Activated T-cell treated with anti-CD3 and anti-CD28 coated beads, Interleukin-2, amount 50 U/mL, for 4 hours (primary cell): Measurements from ENCODE around the gene CDH4. TPM values are rescaled to one million over a fixed set of nuclear protein-coding genes. Genes with fewer than 3 reads are reported as not detected.

ENCODE experiments used
- ATAC-seq, 2 donors: fragments of 200-7000 bp; cut with Tn5 transposase; one replicate each; pipeline ENCODE4 v1.10.0; 2021
- DNase-seq: peaks from one replicate; pipeline ENCODE4 v3.0.0-alpha.2; 2020
- H3K27me3 Mint-ChIP-seq: one replicate; pipeline ENCODE4 v1.8.0; 2021; ENCODE audit warnings: low read depth, mixed read lengths
- H3K36me3 Mint-ChIP-seq: one replicate; pipeline ENCODE4 v1.8.0; 2022; ENCODE audit warnings: mixed read lengths; ENCODE audit not compliant: insufficient read depth
- H3K4me1 Mint-ChIP-seq: one replicate; pipeline ENCODE4 v1.8.0; 2021; ENCODE audit warnings: low read depth, mixed read lengths
- H3K4me3 Mint-ChIP-seq: one replicate; pipeline ENCODE4 v1.8.0; 2021; ENCODE audit warnings: mild to moderate bottlenecking, moderate library complexity, mixed read lengths
- H3K9me3 Mint-ChIP-seq: one replicate; pipeline ENCODE4 v1.8.0; 2021; ENCODE audit warnings: mixed read lengths
- total RNA-seq, 3 donors: library from RNA; stranded (reverse); gene quantifications; one replicate each; pipeline ENCODE4 v1.2.1, GENCODE V29; 2021

The CDH4 gene
- total RNA-seq, 3 donors from 2014 or later, result 0.10 TPM; not detected in 2

- H3K4me3 Mint-ChIP-seq, result no peak overlapping the region
- peaks cover 3% of the 10 kb centered on the region for H3K9me3 Mint-ChIP-seq
- no peaks in the 10 kb centered on the region for H3K4me1 Mint-ChIP-seq
- no peaks in the 10 kb centered on the region for H3K36me3 Mint-ChIP-seq
- ATAC-seq (no peak), DNase-seq (no peak)
- H3K27me3 Mint-ChIP-seq, result no peaks in the 10 kb centered on the region
Measured at GRCh38 chr20:61674121-61674520, 422.1 kb downstream of the CDH4 start.

DNA sequence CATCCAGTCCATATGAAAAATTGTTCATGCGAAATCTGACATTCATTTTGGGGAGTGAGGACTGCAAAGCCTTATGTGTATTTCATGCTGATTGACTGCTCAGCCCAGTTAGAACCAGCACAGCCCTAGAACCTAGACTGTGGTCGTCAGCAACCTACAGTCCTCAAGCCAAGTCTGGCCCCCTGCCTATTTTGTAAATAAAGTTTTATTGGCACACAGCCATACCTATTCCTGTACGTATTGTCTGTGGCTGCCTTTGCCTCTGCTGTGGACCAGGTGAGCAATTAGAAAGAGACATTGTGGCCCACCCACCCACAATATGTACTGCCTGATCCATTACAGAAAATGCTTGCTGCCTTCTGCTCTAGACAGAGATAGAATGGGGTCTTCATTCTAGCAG lies 422.6 kb downstream of the CDH4 start:
- no peak for ATAC-seq

DNA sequence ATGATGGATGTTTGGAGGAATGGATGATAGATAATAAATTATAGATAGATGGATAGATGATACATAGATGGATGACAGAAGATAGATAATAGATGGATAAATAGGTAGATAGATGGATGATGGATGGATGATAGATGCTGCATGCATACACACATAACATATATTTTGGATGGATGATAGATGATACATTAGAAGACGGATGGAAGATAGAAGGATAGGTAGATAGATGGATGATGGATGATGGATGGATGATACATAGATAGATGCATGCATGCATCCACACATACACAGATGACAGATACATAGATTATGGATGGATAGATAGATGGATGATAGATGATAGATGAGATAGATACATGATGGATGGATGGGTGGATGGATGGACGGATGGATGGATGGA lies 425.9 kb downstream of the CDH4 start:
- Mint-ChIP-seq H3K4me1 (no peaks in the 10 kb centered on the region), H3K27me3 (no peaks in the 10 kb centered on the region), H3K4me3 (no peak overlapping the region), H3K9me3 (peaks cover 3% of the 10 kb centered on the region), H3K36me3 (no peaks in the 10 kb centered on the region)
- ATAC-seq (no peak), DNase-seq (no peak)

More for the DNA sequence above, 422.6 kb downstream of the CDH4 start:
- Mint-ChIP-seq H3K4me3 (no peak overlapping the region), H3K9me3 (peaks cover 3% of the 10 kb centered on the region), H3K27me3 (no peaks in the 10 kb centered on the region), H3K36me3 (no peaks in the 10 kb centered on the region), H3K4me1 (no peaks in the 10 kb centered on the region)
- no peak for DNase-seq

- no peaks in the 10 kb centered on the region for H3K36me3 Mint-ChIP-seq
- ATAC-seq, result no peak
- no peaks in the 10 kb centered on the region for H3K4me1 Mint-ChIP-seq
- no peaks in the 10 kb centered on the region for H3K27me3 Mint-ChIP-seq
- no peak overlapping the region for H3K4me3 Mint-ChIP-seq
- no peak for DNase-seq
- peaks cover 3% of the 10 kb centered on the region for H3K9me3 Mint-ChIP-seq
Measured at GRCh38 chr20:61678437-61678836, 426.4 kb downstream of the CDH4 start.

DNA sequence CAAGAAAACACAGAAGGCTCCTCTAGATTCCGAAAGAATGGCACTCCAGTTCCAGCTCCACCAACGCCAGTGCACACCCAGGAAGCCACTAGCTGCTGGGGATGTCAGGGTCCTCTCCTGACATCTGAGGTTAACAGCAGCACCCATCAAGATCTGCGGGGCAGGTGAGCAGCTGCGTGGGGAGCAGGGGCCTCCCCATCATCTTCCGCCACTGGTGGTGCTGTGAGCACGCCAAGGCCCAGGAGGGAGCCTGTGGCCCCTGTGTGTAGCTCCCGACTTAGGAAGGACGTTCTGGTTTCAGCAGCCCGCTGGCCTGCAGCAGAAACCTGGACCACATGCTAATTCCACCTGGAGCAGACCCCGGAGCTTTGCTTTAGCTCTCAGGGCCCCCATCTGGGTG lies 427.4 kb downstream of the CDH4 start:
- no peaks in the 10 kb centered on the region for H3K4me1 Mint-ChIP-seq
- no peak for DNase-seq
- no peaks in the 10 kb centered on the region for H3K27me3 Mint-ChIP-seq
- no peak for ATAC-seq
- no peaks in the 10 kb centered on the region for H3K36me3 Mint-ChIP-seq
- H3K4me3 Mint-ChIP-seq, result no peak overlapping the region
- H3K9me3 Mint-ChIP-seq, result peaks cover 3% of the 10 kb centered on the region

GRCh38 chr20:61680096-61680495 lies 428.0 kb downstream of the CDH4 start:
- H3K4me3 Mint-ChIP-seq, result no peak overlapping the region
- no peak for ATAC-seq
- no peaks in the 10 kb centered on the region for H3K36me3 Mint-ChIP-seq
- DNase-seq, result no peak
- no peaks in the 10 kb centered on the region for H3K4me1 Mint-ChIP-seq
- no peaks in the 10 kb centered on the region for H3K27me3 Mint-ChIP-seq
- H3K9me3 Mint-ChIP-seq, result peaks cover 3% of the 10 kb centered on the region

DNA sequence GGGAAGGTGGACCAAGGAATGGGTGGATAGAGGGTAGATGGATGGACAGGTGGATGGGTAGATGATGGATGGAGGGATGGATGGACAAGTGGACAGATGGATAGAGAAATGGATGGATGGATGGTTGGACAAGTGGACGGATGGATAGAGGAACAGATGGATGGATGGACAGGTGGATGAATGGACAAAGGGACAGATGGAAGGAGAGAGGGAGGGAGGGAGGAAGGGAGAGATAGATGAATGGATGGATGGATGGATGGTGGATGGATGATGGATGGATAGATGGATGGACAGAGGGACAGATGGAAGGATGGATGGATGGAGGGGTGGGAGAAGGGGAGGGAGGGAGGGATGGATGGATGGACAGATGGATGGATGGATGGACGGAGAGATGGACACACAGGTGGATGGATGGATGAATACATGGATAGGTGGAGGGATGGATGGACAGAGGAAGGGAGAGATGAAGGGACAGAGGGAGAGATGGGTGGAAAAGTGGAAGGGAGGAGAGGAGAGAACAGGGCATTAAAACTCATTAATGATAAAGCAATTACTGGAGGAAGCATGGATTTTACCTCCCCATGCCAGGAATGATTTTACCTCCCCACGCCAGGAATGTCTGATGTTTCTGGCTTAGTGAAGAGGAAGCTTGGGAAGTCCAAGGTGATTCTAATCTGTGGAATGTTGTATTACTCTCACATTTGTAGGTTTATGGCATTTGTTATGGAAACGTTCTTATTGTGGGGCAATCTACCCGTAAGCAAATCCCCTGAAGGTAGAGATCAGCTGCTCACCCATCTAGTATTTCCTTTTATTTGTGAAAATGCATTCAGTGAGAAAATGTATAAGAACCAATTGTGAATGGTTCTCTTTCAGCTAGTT lies 430.3 kb downstream of the CDH4 start:
- no peaks in the 10 kb centered on the region for H3K36me3 Mint-ChIP-seq
- no peak for ATAC-seq
- no peak for DNase-seq
- peaks cover 3% of the 10 kb centered on the region for H3K9me3 Mint-ChIP-seq
- H3K4me1 Mint-ChIP-seq, result no peaks in the 10 kb centered on the region
- H3K4me3 Mint-ChIP-seq, result no peak overlapping the region
- H3K27me3 Mint-ChIP-seq, result no peaks in the 10 kb centered on the region

GRCh38 chr20:61682996-61683681 lies 431.1 kb downstream of the CDH4 start:
- DNase-seq, result no peak
- H3K4me1 Mint-ChIP-seq, result no peaks in the 10 kb centered on the region
- H3K36me3 Mint-ChIP-seq, result no peaks in the 10 kb centered on the region
- no peaks in the 10 kb centered on the region for H3K27me3 Mint-ChIP-seq
- no peak overlapping the region for H3K4me3 Mint-ChIP-seq
- ATAC-seq, result no peak
- H3K9me3 Mint-ChIP-seq, result no peaks in the 10 kb centered on the region

DNA sequence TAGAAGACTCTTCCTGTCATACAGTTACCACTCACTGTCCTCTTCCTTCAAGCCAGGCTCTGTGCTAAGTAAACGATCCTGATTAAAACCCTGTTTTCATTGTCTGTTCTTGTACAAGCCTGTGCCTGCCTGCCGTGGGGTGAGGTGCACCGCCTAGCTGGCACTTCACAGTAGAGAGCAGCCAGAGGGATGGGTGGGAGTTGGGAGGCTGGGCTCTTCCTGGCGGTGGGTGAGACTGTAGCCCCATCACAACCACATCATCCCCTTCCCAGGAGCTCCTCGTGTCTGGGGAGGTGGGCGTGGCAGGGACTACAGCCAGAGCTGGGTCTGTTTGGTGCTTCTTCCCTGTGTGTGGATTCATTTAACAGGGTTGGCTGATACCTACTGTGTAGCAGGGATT lies 431.7 kb downstream of the CDH4 start:
- Mint-ChIP-seq H3K9me3 (no peaks in the 10 kb centered on the region), H3K27me3 (no peaks in the 10 kb centered on the region), H3K4me1 (no peaks in the 10 kb centered on the region), H3K4me3 (no peak overlapping the region), H3K36me3 (no peaks in the 10 kb centered on the region)
- DNase-seq (no peak), ATAC-seq (no peak)

DNA sequence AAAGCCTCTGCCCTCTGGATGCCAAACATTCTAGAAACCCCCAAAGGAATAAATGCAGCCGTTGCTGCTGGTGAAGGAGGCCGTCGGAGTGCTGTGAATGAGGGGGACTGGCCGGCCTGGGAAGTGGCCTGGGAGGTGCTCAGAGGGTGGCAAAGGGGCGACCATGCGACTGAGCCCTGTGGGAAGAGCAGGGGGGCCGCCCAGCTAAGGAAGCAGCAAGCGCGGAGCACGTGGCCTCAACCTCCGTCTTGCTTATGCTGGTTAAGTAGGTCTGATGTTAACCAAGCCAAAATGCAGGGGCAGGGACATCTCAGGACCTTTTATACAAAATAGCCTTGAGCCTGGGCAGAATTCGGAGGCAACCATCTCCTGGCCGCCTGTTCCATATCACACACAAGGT lies 432.1 kb downstream of the CDH4 start:
- no peak overlapping the region for H3K4me3 Mint-ChIP-seq
- H3K27me3 Mint-ChIP-seq, result no peaks in the 10 kb centered on the region
- no peaks in the 10 kb centered on the region for H3K4me1 Mint-ChIP-seq
- no peaks in the 10 kb centered on the region for H3K9me3 Mint-ChIP-seq
- DNase-seq (no peak), ATAC-seq (no peak)
- no peaks in the 10 kb centered on the region for H3K36me3 Mint-ChIP-seq

DNA sequence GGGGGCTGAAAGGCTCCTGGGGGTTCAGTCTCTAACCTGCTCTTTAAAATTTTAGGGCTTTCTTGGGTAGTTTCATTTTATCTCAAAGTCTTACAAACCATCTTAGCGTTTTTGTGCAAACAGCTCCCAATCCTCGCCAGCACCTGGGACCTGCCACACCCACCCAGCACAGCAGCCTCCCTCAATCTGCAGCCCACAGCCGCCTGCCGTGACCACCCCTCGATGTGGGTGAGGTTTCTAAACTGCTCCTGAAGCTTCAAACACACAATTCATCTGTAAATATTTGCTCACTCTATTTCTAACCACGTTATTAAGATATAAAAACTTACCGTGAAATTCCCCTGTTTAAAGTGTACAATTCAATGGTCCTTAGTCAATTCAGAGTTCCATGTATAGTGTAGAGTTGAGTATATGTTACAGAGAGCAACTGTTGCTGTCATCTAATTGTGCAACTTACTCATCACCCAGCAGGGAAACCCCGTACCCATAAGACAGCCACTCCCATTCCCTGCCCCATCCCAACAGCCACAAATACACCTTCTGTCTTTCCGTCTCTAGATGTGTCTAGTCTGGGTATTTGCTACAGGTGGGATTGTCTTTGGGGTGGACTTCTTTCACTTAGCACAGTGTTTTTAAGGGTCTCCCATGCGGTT lies 432.6 kb downstream of the CDH4 start:
- no peaks in the 10 kb centered on the region for H3K4me1 Mint-ChIP-seq
- no peak for ATAC-seq
- no peaks in the 10 kb centered on the region for H3K27me3 Mint-ChIP-seq
- no peak overlapping the region for H3K4me3 Mint-ChIP-seq
- DNase-seq, result no peak
- H3K36me3 Mint-ChIP-seq, result no peaks in the 10 kb centered on the region
- no peaks in the 10 kb centered on the region for H3K9me3 Mint-ChIP-seq

GRCh38 chr20:61685462-61685861 lies 433.4 kb downstream of the CDH4 start:
- no peaks in the 10 kb centered on the region for H3K36me3 Mint-ChIP-seq
- DNase-seq (no peak), ATAC-seq (no peak)
- no peak overlapping the region for H3K4me3 Mint-ChIP-seq
- no peaks in the 10 kb centered on the region for H3K9me3 Mint-ChIP-seq
- H3K27me3 Mint-ChIP-seq, result no peaks in the 10 kb centered on the region
- H3K4me1 Mint-ChIP-seq, result no peaks in the 10 kb centered on the region

DNA sequence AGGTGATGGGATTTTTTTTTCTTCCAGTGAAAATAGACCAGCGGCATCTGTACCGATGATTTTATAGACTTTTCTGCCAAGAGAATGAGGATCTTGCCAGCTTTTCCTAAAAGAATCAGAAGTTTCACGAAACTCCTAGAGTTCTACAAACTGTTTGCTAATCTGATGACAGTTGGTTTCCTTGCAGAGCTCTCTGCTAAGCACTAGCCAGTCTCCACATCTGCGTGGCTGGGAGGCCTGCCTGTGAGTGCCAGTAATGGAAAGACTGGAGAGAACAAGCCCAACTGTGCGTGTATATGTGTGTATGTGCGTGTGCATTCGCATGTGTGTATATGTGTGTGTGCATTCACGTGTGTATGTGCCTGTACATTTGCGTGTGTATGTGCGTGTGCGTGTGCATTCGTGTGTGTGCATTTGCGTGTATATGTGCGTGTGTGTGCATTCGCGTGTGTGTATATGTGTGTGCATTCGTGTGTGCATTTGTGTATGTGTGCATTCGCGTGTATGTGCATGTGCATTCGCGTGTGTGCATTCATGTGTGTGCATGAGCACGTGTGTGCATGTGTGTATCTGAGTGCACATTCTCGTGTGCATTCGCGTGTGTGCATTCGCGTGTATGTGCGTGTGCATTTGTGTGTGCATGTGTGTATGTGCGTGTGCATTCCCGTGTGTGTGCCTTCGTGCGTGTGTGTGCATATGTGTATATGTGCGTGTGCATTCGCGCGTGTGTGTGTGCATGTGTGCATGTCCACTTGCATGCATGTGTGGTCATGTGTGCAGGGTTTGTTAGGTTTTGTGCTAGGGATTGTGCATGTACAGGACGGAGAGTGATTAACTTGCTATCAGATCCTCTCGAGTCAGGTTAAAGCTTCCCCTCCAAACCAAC lies 434.2 kb downstream of the CDH4 start:
- no peaks in the 10 kb centered on the region for H3K36me3 Mint-ChIP-seq
- no peaks in the 10 kb centered on the region for H3K4me1 Mint-ChIP-seq
- H3K9me3 Mint-ChIP-seq, result no peaks in the 10 kb centered on the region
- no peak overlapping the region for H3K4me3 Mint-ChIP-seq
- no peak for ATAC-seq
- DNase-seq, result no peak
- no peaks in the 10 kb centered on the region for H3K27me3 Mint-ChIP-seq

GRCh38 chr20:61688411-61688810 lies 436.4 kb downstream of the CDH4 start:
- no peaks in the 10 kb centered on the region for H3K27me3 Mint-ChIP-seq

More at GRCh38 chr20:61688411-61688810, 436.4 kb downstream of the CDH4 start:
- H3K4me3 Mint-ChIP-seq, result no peak overlapping the region
- DNase-seq, result no peak
- H3K9me3 Mint-ChIP-seq, result no peaks in the 10 kb centered on the region
- H3K4me1 Mint-ChIP-seq, result no peaks in the 10 kb centered on the region
- H3K36me3 Mint-ChIP-seq, result no peaks in the 10 kb centered on the region
- ATAC-seq, result no peak
